PFSK-1 (cell line): ENCODE data around the gene DCAKD.

ENCODE experiments used
- FOXP2 ChIP-seq: optimal IDR thresholded peaks from 2 replicates; pipeline ENCODE3; 2011; ENCODE audit warnings: borderline replicate concordance, control low read depth, inconsistent platforms; ENCODE audit not compliant: insufficient read depth; ENCODE audit errors: extremely low read length, extremely low read depth
- POLR2AphosphoS5 ChIP-seq: IDR thresholded peaks from 2 replicates; pipeline ENCODE4 v1.6.1; 2012; ENCODE audit warnings: low read depth, mild to moderate bottlenecking, control low read depth, low read length, moderate library complexity
- SIN3A ChIP-seq: IDR thresholded peaks from 2 replicates; pipeline ENCODE4 v1.6.1; 2012; ENCODE audit warnings: mild to moderate bottlenecking, low read length, moderate library complexity, borderline replicate concordance; ENCODE audit not compliant: insufficient read depth
- TAF1 ChIP-seq: IDR thresholded peaks from 2 replicates; pipeline ENCODE4 v1.6.1; 2012; ENCODE audit warnings: low read length, control low read depth, borderline replicate concordance; ENCODE audit not compliant: insufficient read depth
- TF ChIP-seq, protein P1 (sequence below), 2 experiments: IDR thresholded peaks; 2 replicates each; pipeline versions ENCODE4 v1.6.1 to v1.8.0; 2011 to 2012; ENCODE audit warnings: low read depth in 2 of 2, low read length in 2 of 2, control low read depth in 1 of 2, inconsistent platforms in 1 of 2, mild to moderate bottlenecking in 1 of 2, moderate library complexity in 1 of 2; ENCODE audit not compliant: insufficient read depth in 1 of 2

DNA sequence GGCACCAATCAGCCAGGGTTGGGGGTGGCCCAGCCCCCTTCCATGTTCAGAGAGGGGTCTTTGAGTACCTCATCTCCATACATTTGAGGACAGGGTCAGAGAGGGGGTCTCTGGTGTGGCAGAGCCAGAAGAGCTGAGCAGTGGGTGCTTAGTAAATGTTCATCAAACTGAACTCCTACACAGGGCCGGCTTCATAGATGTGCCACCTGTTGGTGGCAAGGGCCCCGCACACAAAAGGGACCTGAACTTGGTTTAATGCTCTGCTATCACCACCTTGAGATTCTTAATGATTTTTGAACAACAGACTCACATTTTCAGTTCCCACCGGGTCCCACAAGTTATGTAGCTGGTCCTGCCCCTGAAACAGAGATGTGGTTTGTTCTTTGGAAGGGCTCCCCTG, 74.4 kb downstream of the DCAKD start:
- no peak for TF ChIP-seq TAF1
- TF ChIP-seq, protein P1, sequence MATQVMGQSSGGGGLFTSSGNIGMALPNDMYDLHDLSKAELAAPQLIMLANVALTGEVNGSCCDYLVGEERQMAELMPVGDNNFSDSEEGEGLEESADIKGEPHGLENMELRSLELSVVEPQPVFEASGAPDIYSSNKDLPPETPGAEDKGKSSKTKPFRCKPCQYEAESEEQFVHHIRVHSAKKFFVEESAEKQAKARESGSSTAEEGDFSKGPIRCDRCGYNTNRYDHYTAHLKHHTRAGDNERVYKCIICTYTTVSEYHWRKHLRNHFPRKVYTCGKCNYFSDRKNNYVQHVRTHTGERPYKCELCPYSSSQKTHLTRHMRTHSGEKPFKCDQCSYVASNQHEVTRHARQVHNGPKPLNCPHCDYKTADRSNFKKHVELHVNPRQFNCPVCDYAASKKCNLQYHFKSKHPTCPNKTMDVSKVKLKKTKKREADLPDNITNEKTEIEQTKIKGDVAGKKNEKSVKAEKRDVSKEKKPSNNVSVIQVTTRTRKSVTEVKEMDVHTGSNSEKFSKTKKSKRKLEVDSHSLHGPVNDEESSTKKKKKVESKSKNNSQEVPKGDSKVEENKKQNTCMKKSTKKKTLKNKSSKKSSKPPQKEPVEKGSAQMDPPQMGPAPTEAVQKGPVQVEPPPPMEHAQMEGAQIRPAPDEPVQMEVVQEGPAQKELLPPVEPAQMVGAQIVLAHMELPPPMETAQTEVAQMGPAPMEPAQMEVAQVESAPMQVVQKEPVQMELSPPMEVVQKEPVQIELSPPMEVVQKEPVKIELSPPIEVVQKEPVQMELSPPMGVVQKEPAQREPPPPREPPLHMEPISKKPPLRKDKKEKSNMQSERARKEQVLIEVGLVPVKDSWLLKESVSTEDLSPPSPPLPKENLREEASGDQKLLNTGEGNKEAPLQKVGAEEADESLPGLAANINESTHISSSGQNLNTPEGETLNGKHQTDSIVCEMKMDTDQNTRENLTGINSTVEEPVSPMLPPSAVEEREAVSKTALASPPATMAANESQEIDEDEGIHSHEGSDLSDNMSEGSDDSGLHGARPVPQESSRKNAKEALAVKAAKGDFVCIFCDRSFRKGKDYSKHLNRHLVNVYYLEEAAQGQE (IDR thresholded peaks at IDR 0.05; ENCODE audit: insufficient read depth in 1 of 2, low read depth in 2 of 2, low read length in 2 of 2), result no peak
- no peak for TF ChIP-seq SIN3A
- TF ChIP-seq POLR2AphosphoS5, result no peak
- no peak for TF ChIP-seq FOXP2
